ENCODE measurements around the gene MAP3K9.
"Not testable (repeated sequence)": the region's sequence is repeated elsewhere in the genome, so short reads cannot be mapped to it uniquely, and the experiment has no call there.

The MAP3K9 gene

GRCh38 chr14:70809225-70810219 lies at the start of gene MAP3K9:
TSS of gene MAP3K9 (minus strand) at chr14:70809513. CDS start at chr14:70809171, 342 bp downstream.
- peak; percentile 88 to 95 for DNase-seq

- no peak for DNase-seq
Observed at GRCh38 chr14:70858641-70859040, 49.3 kb upstream of the MAP3K9 start.

GRCh38 chr14:70857496-70857890 lies 48.2 kb upstream of the MAP3K9 start:
- DNase-seq: no peak

GRCh38 chr14:70856851-70857495 lies 47.7 kb upstream of the MAP3K9 start:
- DNase-seq: no peak

- no peak for DNase-seq
Observed at GRCh38 chr14:70855486-70855885, 46.2 kb upstream of the MAP3K9 start.

- not testable (repeated sequence) for DNase-seq
Observed at GRCh38 chr14:70853658-70854057, 44.3 kb upstream of the MAP3K9 start.

GRCh38 chr14:70847406-70848090 lies 38.2 kb upstream of the MAP3K9 start:
- DNase-seq: no peak

- no peak for DNase-seq
Observed at GRCh38 chr14:70845601-70846000, 36.3 kb upstream of the MAP3K9 start.

- DNase-seq: no peak
Observed at GRCh38 chr14:70842851-70843462, 33.6 kb upstream of the MAP3K9 start.

- DNase-seq: no peak
Observed at GRCh38 chr14:70838076-70838475, 28.8 kb upstream of the MAP3K9 start.

- DNase-seq: no peak
Observed at GRCh38 chr14:70836946-70837345, 27.6 kb upstream of the MAP3K9 start.

GRCh38 chr14:70833884-70834283 lies 24.6 kb upstream of the MAP3K9 start:
- no peak for DNase-seq

GRCh38 chr14:70832561-70833305 lies 23.4 kb upstream of the MAP3K9 start:
- no peak for DNase-seq

- DNase-seq: no peak
Observed at GRCh38 chr14:70830998-70831781, 21.9 kb upstream of the MAP3K9 start.

GRCh38 chr14:70828188-70828587 lies 18.9 kb upstream of the MAP3K9 start:
- no peak for DNase-seq

- DNase-seq: no peak
Observed at GRCh38 chr14:70827752-70828151, 18.4 kb upstream of the MAP3K9 start.

- no peak for DNase-seq
Observed at GRCh38 chr14:70827347-70827746, 18.0 kb upstream of the MAP3K9 start.

GRCh38 chr14:70823281-70823680 lies 14.0 kb upstream of the MAP3K9 start:
- no peak for DNase-seq

GRCh38 chr14:70822530-70823185 lies 13.3 kb upstream of the MAP3K9 start:
- peak in 1 of 2 donors; percentile 40 for DNase-seq

Measured in stimulated activated CD4-positive, alpha-beta T cell treated with anti-CD3 and anti-CD28 coated beads, Interleukin-2, amount 100 ng/mL, for 24 hours (primary cell).